ENCODE measurements around the gene NUP98. TPM values are rescaled to one million over a fixed set of nuclear protein-coding genes. Genes with fewer than 3 reads are reported as not detected.
"Not testable (repeated sequence)": the region's sequence is repeated elsewhere in the genome, so short reads cannot be mapped to it uniquely, and the experiment has no call there.

Gene NUP98
- total RNA-seq, 2 experiments from 2014 or later: 161 to 186 TPM

- H3K4me3 ChIP-seq (ENCODE audit: low read length): no peak overlapping the region
- ChIA-PET POLR2A (no interaction called here), CTCF (no interaction called here)
- Mint-ChIP-seq H3K27me3 (peaks cover 73% of the 10 kb centered on the region), H3K36me3 (ENCODE audit: low read depth) (no peaks in the 10 kb centered on the region), H3K27ac (no peak overlapping the region), H3K4me3 (no peak overlapping the region), H3K9me3 (no peaks in the 10 kb centered on the region), H3K4me1 (ENCODE audit: low read depth) (peaks cover 5% of the 10 kb centered on the region)
- DNase-seq (no peak), ATAC-seq (ENCODE audit: poor library complexity) (no peak)
- no peaks in the 10 kb centered on the region for H3K36me3 ChIP-seq (ENCODE audit: insufficient read depth, low read length)
- H3K9me3 ChIP-seq (ENCODE audit: control insufficient read depth in 1 of 2, insufficient read depth in 1 of 2, low read length in 2 of 2): peaks cover 0 to 10% of the 10 kb centered on the region in 2 experiments
- peaks cover 12 to 27% of the 10 kb centered on the region in 2 experiments for H3K27me3 ChIP-seq (ENCODE audit: control insufficient read depth in 1 of 2, insufficient read depth in 2 of 2, low read length in 2 of 2)
- intact Hi-C loops (cut with DNase I, micrococcal nuclease): no loop called here
- H3K27ac ChIP-seq (ENCODE audit: low read depth in 1 of 2, low read length in 2 of 2): no peak overlapping the region
- TF ChIP-seq, protein P1, sequence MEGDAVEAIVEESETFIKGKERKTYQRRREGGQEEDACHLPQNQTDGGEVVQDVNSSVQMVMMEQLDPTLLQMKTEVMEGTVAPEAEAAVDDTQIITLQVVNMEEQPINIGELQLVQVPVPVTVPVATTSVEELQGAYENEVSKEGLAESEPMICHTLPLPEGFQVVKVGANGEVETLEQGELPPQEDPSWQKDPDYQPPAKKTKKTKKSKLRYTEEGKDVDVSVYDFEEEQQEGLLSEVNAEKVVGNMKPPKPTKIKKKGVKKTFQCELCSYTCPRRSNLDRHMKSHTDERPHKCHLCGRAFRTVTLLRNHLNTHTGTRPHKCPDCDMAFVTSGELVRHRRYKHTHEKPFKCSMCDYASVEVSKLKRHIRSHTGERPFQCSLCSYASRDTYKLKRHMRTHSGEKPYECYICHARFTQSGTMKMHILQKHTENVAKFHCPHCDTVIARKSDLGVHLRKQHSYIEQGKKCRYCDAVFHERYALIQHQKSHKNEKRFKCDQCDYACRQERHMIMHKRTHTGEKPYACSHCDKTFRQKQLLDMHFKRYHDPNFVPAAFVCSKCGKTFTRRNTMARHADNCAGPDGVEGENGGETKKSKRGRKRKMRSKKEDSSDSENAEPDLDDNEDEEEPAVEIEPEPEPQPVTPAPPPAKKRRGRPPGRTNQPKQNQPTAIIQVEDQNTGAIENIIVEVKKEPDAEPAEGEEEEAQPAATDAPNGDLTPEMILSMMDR (IDR thresholded peaks at IDR 0.05): no peak
- H3K4me1 ChIP-seq (ENCODE audit: insufficient read depth, low read length): peaks cover 17% of the 10 kb centered on the region
These were observed 151.8 kb downstream of the NUP98 start for GRCh38 chr11:3645552-3645951.

DNA sequence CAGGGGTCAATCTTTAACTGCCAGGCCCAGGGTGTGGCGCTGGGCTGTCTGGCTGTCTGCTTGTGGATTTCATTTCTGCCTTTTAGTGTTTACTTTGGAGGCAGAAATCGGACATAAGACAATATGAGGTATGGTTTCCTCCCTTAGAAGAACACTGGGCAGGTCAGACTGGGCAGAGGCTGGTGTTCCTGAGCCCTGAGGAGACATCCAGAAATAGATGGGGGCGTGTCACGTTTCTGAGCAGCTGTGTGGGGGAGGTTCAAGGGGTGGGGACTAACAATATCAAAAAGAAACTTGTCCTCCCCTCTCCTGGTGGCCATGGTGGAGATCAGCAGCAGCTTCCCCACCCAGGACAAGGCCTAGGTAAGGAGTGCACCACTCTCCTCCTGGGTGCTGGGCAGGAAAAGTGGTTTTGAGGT lies 152.5 kb downstream of the NUP98 start, which contains the start of gene ART1:
TSS of gene ART1 (plus strand) at position 312 of the 419 bp plus-strand sequence. CDS start 14,086 bp downstream, outside the sequence.
- H3K27ac ChIP-seq (ENCODE audit: low read depth in 1 of 2, low read length in 2 of 2): no peak within 1 kb of the TSS
- ChIA-PET POLR2A (no interaction called here), CTCF (no interaction called here)
- no peak within 1 kb of the TSS for H3K4me3 ChIP-seq (ENCODE audit: low read length)
- Mint-ChIP-seq H3K27ac (no peak within 1 kb of the TSS), H3K9me3 (no peaks in the 10 kb centered on the region), H3K36me3 (ENCODE audit: low read depth) (no peaks in the 10 kb centered on the region), H3K27me3 (peaks cover 67% of the 10 kb centered on the region), H3K4me1 (ENCODE audit: low read depth) (peaks cover 5% of the 10 kb centered on the region), H3K4me3 (no peak within 1 kb of the TSS)
- DNase-seq: no peak
- no peak for ATAC-seq (ENCODE audit: poor library complexity)
- peaks cover 0 to 10% of the 10 kb centered on the region in 2 experiments for H3K9me3 ChIP-seq (ENCODE audit: control insufficient read depth in 1 of 2, insufficient read depth in 1 of 2, low read length in 2 of 2)
- TF ChIP-seq, protein P1 (IDR thresholded peaks at IDR 0.05): no peak
- H3K4me1 ChIP-seq (ENCODE audit: insufficient read depth, low read length): peaks cover 17% of the 10 kb centered on the region
- intact Hi-C loops (cut with DNase I, micrococcal nuclease): no loop called here
- H3K27me3 ChIP-seq (ENCODE audit: control insufficient read depth in 1 of 2, insufficient read depth in 2 of 2, low read length in 2 of 2): peaks cover 12 to 27% of the 10 kb centered on the region in 2 experiments
- H3K36me3 ChIP-seq (ENCODE audit: insufficient read depth, low read length): no peaks in the 10 kb centered on the region

- H3K27ac Mint-ChIP-seq: not testable (repeated sequence)
- peaks cover 12 to 27% of the 10 kb centered on the region in 2 experiments for H3K27me3 ChIP-seq (ENCODE audit: control insufficient read depth in 1 of 2, insufficient read depth in 2 of 2, low read length in 2 of 2)
These were observed 154.2 kb downstream of the NUP98 start for GRCh38 chr11:3643102-3643546.

More at GRCh38 chr11:3643102-3643546, 154.2 kb downstream of the NUP98 start:
- peaks cover 17% of the 10 kb centered on the region for H3K4me1 ChIP-seq (ENCODE audit: insufficient read depth, low read length)
- intact Hi-C loops (cut with DNase I, micrococcal nuclease); POLR2A ChIA-PET; DNase-seq; H3K27ac ChIP-seq (ENCODE audit: low read depth in 1 of 2, low read length in 2 of 2); H3K9me3 ChIP-seq (ENCODE audit: control insufficient read depth in 1 of 2, insufficient read depth in 1 of 2, low read length in 2 of 2); ATAC-seq (ENCODE audit: poor library complexity); H3K9me3 Mint-ChIP-seq; H3K36me3 ChIP-seq (ENCODE audit: insufficient read depth, low read length); H3K4me3 ChIP-seq (ENCODE audit: low read length); H3K4me1 Mint-ChIP-seq (ENCODE audit: low read depth); CTCF ChIA-PET; H3K36me3 Mint-ChIP-seq (ENCODE audit: low read depth): not testable (repeated sequence)
- Mint-ChIP-seq H3K4me3 (peak overlapping the region; percentile 83), H3K27me3 (peaks cover 52% of the 10 kb centered on the region)

Measured in CD4-positive, alpha-beta T cell (primary cell).